NCI-H1694 treated with DMSO at 0.1 percent for 48 hours (cell line): ENCODE results near the gene RASA3.
"Not testable (repeated sequence)": the region's sequence is repeated elsewhere in the genome, so short reads cannot be mapped to it uniquely, and the experiment has no call there.

Experiments used
- DNase-seq: peaks from one replicate; lab custom pipeline; 2025; lab: John Stamatoyannopoulos, UW

The RASA3 gene

GRCh38 chr13:114155926-114156883 is 23.8 kb upstream of the RASA3 start:
- DNase-seq, result no peak

- DNase-seq, result no peak
Measured at GRCh38 chr13:114155320-114155719, 22.9 kb upstream of the RASA3 start.

GRCh38 chr13:114154476-114154875 is 22.1 kb upstream of the RASA3 start:
- no peak for DNase-seq

- no peak for DNase-seq
Measured at GRCh38 chr13:114153485-114154080, 21.2 kb upstream of the RASA3 start.

- no peak for DNase-seq
Measured at GRCh38 chr13:114152831-114153371, 20.5 kb upstream of the RASA3 start.

GRCh38 chr13:114152285-114152645 is 19.8 kb upstream of the RASA3 start:
- DNase-seq, result no peak

GRCh38 chr13:114151565-114152284 is 19.3 kb upstream of the RASA3 start:
- DNase-seq, result peak; percentile 67

GRCh38 chr13:114151031-114151430 is 18.6 kb upstream of the RASA3 start:
- no peak for DNase-seq

GRCh38 chr13:114149774-114150740 is 17.6 kb upstream of the RASA3 start:
- DNase-seq, result no peak

GRCh38 chr13:114148886-114149285 is 16.5 kb upstream of the RASA3 start:
- DNase-seq, result not testable (repeated sequence)

GRCh38 chr13:114148521-114148855 is 16.1 kb upstream of the RASA3 start:
- DNase-seq, result no peak

GRCh38 chr13:114147803-114148520 is 15.5 kb upstream of the RASA3 start:
- no peak for DNase-seq

- DNase-seq, result no peak
Measured at GRCh38 chr13:114146629-114147028, 14.2 kb upstream of the RASA3 start.

- DNase-seq, result no peak
Measured at GRCh38 chr13:114146173-114146572, 13.8 kb upstream of the RASA3 start.

- DNase-seq, result no peak
Measured at GRCh38 chr13:114145722-114146121, 13.3 kb upstream of the RASA3 start.

GRCh38 chr13:114145256-114145655 is 12.8 kb upstream of the RASA3 start:
- no peak for DNase-seq

- no peak for DNase-seq
Measured at GRCh38 chr13:114144606-114145244, 12.3 kb upstream of the RASA3 start.

GRCh38 chr13:114143806-114144605 is 11.6 kb upstream of the RASA3 start:
- no peak for DNase-seq
